HG02623 (cell line): ENCODE data around the gene ZFHX3.

Source experiments
- ATAC-seq: cut with Tn5 transposase; IDR thresholded peaks from one replicate; pipeline ENCODE4 v1.9.1; 2021; ENCODE audit warnings: moderate library complexity; ENCODE audit not compliant: unreplicated experiment

ZFHX3 gene

DNA sequence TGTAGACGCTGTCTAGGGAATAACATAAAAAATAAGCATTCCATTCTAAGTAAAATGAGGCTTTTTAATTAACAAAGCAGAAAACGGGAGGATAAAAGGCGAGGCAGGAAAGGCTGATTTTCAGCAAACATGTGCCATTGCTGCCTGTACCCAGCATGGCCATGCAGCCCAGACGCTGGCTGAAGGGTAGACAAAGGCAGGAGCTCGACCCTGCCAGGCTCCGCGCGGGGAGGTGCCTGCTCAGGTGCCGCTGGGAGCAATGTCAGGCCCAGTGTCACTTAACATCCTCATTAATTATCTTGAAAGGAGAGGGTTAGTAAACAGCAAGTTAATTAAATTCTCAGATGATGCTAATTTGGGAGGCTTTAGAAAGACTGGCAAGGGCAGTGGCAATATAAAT, 136.0 kb downstream of the ZFHX3 start:
- no peak for ATAC-seq

GRCh38 chr16:72910875-72911274, 137.1 kb downstream of the ZFHX3 start:
- no peak for ATAC-seq

GRCh38 chr16:72910381-72910780, 137.5 kb downstream of the ZFHX3 start:
- ATAC-seq = no peak

DNA sequence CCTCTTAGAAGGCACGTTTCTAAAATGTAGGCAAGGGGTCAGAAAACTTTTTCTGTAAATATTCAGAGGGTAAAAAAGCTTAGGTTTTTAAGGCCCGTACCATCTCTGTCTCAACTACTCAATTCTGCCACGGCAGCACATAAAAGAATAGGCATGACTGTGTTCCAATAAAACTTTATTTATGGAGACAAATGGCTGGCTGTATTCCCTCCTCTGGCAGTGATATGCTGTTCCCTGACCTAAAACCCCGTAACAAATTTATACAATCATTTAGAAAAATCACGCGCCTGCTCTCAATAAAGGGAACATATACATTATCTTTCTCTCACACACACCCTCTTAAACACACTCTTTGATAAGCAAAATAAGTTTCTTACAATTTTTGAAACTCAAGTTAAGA, 138.7 kb downstream of the ZFHX3 start:
- no peak for ATAC-seq

DNA sequence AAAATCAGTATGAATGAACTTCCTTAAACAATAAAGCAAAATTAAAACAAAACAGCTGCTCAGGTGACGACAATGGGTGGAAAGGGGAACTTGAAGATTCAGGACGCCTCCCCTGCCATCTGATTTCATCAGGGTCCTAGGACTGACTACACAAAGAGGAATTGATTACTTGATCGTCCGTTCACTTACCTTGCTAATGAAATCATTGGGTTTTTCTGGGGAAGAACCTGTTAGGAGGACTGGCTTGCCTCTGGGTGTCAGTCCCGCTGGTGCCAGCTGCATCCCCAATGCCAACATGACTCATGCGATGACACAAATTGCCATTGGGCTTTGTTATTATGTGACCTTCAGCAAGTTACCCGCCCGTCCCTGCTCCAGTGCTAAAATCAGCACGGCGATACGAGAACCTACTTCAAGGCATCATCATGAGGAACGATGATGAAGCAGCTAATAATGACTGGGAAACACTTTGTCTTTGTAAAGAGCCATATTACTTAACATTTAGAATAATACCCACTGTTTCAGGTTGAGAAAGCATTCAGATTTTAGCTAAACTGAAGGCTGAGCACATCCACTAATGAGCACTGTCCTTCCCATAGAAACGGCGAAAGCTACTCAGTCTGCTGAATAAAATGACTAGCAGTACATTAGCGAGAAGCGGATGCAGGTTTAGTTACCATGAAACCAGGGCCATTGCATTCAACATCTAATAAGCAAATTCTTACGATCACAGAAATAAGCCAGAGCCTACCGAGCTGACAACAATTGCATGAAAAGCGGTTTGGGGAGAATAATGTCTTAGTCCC, 139.4 kb downstream of the ZFHX3 start:
- ATAC-seq = no peak

- no peak for ATAC-seq
These were observed 142.3 kb downstream of the ZFHX3 start for GRCh38 chr16:72905581-72905980.

- ATAC-seq = no peak
These were observed 144.8 kb downstream of the ZFHX3 start for GRCh38 chr16:72903176-72903575.

GRCh38 chr16:72902206-72902605, 145.7 kb downstream of the ZFHX3 start:
- ATAC-seq = no peak

DNA sequence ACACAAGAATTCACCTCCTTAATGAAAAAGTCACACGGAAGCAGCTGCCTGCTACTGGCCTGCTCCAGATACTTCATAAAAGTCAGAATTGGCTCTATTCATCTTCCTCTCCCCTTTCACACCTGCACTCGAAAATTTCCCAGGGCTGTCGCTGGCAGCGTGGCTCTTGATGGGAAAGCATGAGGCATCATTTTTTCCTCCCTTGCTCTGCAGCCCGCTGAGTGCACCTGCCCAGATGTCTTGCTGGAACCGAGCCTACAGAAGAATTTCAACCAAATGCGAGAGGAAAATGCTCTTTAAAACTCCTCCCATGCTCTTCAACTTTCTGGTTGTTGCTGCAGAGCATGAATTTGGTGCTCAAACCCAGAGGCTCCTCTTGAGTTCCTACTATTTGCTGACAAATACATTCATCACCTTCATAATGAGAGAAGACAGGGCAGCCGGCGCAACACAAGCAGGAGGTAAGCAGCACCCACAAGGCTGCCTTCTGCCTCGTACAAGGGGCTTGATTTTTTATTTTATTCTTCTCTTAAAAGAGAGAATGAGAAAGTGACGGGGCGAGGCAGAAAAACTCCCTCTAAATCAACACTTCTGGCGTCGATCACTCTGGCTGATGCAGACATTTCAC, 146.8 kb downstream of the ZFHX3 start:
- ATAC-seq = no peak

- no peak for ATAC-seq
These were observed 149.6 kb downstream of the ZFHX3 start for GRCh38 chr16:72898216-72898825.

DNA sequence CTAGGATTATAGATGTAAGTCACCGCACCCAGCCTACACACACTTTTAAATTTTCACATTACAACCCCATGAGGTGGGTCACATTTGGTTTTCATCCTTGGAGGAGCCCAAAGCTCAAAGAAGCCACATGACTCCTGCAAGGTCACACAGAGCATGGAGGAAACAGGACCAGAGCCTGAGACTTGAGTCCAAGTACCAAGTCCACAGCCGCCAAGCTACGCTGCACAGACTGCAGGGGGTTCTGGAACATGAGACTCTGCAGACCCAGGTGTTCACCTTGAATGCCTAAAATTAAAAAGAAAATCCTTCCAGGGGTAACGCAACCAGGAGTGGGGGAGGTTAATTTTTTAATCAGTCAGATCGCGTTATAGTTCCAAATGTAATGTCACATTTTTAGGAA, 150.2 kb downstream of the ZFHX3 start:
- no peak for ATAC-seq

- no peak for ATAC-seq
These were observed 151.3 kb downstream of the ZFHX3 start for GRCh38 chr16:72896485-72897118.

DNA sequence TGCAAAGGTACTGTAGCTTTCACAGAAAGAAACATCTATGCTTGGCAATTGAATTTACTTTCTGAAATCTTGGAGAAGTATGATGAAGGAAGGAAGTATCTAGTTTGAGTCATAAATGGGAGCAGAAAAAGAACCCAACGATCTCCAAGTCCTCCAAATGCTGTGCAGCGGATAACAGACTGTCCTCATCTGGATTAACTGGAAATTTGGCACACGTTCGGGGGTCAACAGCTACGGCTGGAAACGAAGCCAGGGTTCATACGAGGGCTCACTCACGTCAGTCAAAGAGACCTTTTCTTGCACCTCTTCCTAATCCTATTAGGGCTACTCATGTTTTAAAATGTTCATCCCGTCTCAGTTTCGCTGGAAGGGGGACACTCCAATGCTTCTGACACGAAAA, 152.0 kb downstream of the ZFHX3 start:
- no peak for ATAC-seq

- no peak for ATAC-seq
These were observed 153.4 kb downstream of the ZFHX3 start for GRCh38 chr16:72894293-72895151.

DNA sequence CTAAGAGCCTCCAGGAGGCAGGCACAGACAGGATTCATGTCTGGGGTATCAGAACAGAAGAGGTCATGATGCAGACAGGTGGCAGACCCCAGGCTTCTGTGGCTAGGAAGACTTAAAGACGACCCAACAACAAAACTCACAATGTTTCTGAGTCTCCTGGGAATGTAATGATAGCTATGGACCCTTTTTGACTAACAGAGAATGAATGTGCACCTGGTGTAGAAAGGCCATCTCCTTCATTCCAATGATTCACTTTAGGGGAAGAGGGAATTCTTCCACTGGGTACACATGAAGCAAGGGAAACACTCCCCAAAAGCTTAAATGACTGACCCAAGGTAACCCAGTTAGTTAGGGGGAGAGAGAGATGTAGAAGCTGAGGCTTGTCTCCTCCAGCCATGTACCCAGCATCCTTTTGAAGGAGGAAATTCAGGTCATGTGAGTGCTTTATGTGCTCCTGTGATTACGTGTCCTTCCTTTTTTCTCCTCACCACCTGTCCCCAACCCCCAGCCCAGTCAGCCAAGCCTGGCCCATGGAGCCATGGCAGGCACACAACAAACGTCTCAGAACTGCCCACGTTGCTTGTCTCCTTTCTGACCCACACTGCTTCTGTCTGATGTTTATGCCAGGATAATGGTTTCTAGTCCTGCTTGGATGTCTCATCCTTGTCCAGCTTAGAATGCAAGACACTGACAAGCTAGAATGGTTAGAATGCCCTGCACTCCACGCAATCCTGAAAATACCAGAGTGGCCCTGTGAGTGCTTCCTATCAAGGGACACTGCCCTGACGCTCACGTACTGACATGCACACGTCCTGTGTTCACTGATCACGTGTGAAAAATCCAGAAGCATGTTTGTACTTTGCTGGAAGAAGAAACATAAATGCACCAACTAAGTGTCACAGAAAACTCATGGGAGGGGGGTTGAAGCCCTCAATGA, 156.4 kb downstream of the ZFHX3 start:
- no peak for ATAC-seq

GRCh38 chr16:72890587-72890986, 157.3 kb downstream of the ZFHX3 start:
- no peak for ATAC-seq

- no peak for ATAC-seq
These were observed 158.0 kb downstream of the ZFHX3 start for GRCh38 chr16:72889616-72890582.

- ATAC-seq = no peak
These were observed 160.4 kb downstream of the ZFHX3 start for GRCh38 chr16:72887537-72887936.
